ENCODE measurements around the gene ZNF524.

The ZNF524 gene

DNA sequence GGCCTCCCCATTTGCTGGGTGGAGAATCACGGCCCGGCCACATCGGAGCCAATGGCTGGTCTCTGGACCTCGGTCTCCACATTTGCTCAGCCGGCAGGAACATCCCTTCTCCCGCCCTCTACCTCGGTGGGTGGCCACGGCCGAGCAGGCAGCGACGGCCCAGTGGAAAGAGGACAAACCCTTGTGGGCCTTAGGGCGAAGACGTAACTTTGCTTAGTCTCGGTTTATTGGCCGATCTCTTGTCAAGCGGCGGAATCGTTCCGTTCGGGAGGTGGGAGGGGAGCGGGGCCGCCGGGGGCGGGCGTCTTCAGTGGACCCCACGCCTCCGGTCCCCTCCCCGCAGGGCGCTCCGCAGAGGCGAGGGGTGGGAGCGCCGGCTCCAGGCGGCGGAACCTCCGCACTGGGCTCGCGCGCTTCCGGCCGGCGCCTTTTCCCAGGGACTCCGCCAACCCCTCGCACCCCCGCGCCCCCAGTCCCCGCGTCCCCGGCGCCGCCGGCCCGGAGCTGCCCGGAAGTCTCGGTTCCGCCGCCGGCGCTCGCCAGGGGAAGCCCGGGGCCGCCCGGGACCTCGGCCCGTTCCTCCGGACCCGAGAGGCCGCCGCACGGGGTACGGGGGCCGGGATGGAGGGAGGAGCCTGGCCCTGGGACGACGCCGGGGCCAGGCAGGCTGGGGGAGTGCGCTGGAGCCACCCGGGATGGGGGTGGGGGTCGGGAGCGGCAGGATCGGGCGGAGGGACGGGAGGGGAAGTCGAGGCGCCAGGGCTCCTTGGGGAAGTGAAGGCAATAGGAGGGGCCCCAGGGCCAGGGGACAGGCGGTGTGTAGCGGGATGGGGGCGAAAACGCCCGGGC, 40.7 kb downstream of the ZNF524 start, which contains the start of gene ZNF580:
Gene ZNF580 (plus strand): TSS at position 426 of the 849 bp plus-strand sequence. CDS start 1,507 bp downstream, outside the sequence.
- peak; percentile 88 for DNase-seq (ENCODE audit: low read depth, low spot score)
- TF ChIP-seq, protein P1, sequence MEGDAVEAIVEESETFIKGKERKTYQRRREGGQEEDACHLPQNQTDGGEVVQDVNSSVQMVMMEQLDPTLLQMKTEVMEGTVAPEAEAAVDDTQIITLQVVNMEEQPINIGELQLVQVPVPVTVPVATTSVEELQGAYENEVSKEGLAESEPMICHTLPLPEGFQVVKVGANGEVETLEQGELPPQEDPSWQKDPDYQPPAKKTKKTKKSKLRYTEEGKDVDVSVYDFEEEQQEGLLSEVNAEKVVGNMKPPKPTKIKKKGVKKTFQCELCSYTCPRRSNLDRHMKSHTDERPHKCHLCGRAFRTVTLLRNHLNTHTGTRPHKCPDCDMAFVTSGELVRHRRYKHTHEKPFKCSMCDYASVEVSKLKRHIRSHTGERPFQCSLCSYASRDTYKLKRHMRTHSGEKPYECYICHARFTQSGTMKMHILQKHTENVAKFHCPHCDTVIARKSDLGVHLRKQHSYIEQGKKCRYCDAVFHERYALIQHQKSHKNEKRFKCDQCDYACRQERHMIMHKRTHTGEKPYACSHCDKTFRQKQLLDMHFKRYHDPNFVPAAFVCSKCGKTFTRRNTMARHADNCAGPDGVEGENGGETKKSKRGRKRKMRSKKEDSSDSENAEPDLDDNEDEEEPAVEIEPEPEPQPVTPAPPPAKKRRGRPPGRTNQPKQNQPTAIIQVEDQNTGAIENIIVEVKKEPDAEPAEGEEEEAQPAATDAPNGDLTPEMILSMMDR (IDR thresholded peaks at IDR 0.05; ENCODE audit: low read depth, low read length), result no peak
- in situ Hi-C loops (cut with HindIII; ENCODE audit: low sequenced_read_pairs), result no loop called here

GRCh38 chr19:55641426-55642152, 41.5 kb downstream of the ZNF524 start:
- in situ Hi-C loops (cut with HindIII; ENCODE audit: low sequenced_read_pairs), result no loop called here
- TF ChIP-seq, protein P1 (IDR thresholded peaks at IDR 0.05; ENCODE audit: low read depth, low read length), result no peak
- no peak for DNase-seq (ENCODE audit: low read depth, low spot score)

More for the DNA sequence above, 40.7 kb downstream of the ZNF524 start, which contains the start of gene ZNF580:
- peak within 1 kb of the TSS; percentile 84 for H3K4me3 ChIP-seq (ENCODE audit: low read depth, low read length)

DNA sequence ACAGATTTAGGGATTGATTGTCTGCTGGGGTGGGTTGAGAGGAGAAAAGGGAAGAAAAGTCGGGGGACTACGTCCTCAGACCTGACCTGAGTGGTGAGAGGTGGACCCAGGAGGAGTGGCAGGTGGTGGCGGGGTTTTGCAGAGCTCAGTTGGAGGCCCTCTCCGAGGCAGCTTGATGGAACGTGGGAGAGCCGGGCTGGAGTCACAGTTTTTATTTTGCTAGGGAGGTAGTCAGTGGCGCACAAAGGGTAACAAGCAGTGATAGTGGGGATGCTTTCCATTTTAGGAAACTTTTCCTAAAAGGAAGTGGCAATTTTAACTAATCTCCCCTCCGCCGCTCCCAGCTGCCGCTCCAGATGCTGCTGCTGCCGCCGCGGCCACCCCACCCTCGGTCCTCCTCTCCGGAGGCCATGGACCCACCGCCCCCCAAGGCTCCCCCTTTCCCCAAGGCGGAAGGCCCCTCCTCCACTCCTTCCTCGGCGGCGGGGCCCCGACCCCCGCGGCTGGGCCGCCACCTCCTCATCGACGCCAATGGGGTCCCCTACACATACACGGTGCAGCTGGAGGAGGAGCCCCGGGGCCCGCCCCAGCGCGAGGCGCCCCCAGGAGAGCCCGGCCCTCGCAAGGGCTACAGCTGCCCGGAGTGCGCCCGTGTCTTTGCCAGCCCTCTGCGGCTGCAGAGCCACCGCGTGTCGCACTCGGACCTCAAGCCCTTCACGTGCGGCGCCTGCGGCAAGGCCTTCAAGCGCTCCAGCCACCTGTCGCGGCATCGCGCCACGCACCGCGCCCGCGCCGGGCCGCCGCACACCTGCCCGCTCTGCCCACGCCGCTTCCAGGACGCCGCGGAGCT, 42.3 kb downstream of the ZNF524 start:
- DNase-seq (ENCODE audit: low read depth, low spot score), result no peak
- H3K4me3 ChIP-seq (ENCODE audit: low read depth, low read length), result peak overlapping the region; percentile 84
- in situ Hi-C loops (cut with HindIII; ENCODE audit: low sequenced_read_pairs), result no loop called here
- TF ChIP-seq, protein P1 (IDR thresholded peaks at IDR 0.05; ENCODE audit: low read depth, low read length), result no peak

More at GRCh38 chr19:55641426-55642152, 41.5 kb downstream of the ZNF524 start:
- peak overlapping the region; percentile 84 for H3K4me3 ChIP-seq (ENCODE audit: low read depth, low read length)

- in situ Hi-C loops (cut with HindIII; ENCODE audit: low sequenced_read_pairs), result no loop called here
- H3K4me3 ChIP-seq (ENCODE audit: low read depth, low read length), result peak within 1 kb of the TSS; percentile 84
- TF ChIP-seq, protein P1 (IDR thresholded peaks at IDR 0.05; ENCODE audit: low read depth, low read length), result no peak
- DNase-seq (ENCODE audit: low read depth, low spot score), result peak; percentile 67
Measured at GRCh38 chr19:55643003-55643886, 43.2 kb downstream of the ZNF524 start, which contains the start of gene ZNF581. ZNF581 (plus strand) TSS chr19:55643649; CDS start chr19:55644572, 923 bp downstream.

DNA sequence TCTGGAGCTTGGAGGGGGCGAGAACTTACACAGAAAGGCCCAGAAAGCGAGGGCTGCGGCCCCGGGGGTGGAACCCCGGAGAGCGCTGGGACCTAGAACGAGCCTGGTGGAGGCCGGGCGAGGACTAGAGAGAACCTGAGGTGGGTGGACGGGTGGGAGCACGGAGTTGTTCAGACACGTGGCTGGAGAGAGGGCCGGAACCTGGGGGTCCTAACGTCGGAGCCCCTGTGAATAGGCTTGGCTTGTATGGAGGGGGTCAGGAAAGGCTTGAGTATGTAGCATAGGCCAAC, 43.7 kb downstream of the ZNF524 start:
- TF ChIP-seq, protein P1 (IDR thresholded peaks at IDR 0.05; ENCODE audit: low read depth, low read length), result no peak
- in situ Hi-C loops (cut with HindIII; ENCODE audit: low sequenced_read_pairs), result no loop called here
- peak overlapping the region; percentile 75 for H3K4me3 ChIP-seq (ENCODE audit: low read depth, low read length)
- no peak for DNase-seq (ENCODE audit: low read depth, low spot score)
